WTC11 (cell line): ENCODE results near the gene C17orf100.

ENCODE experiments used
- MXD4 ChIP-seq: fragments of 250-450 bp; sonication (Bioruptor Pico); IDR thresholded peaks from 2 replicates; pipeline ENCODE4 v1.8.0; 2021; ENCODE audit warnings: mild to moderate bottlenecking, moderate library complexity, borderline replicate concordance
- NFE2L1 ChIP-seq: sonication (generic); formaldehyde crosslinking; IDR thresholded peaks from 2 replicates; pipeline ENCODE4 v1.8.1; 2023; ENCODE audit warnings: missing genetic modification reagents
- RELA ChIP-seq: sonication (generic); formaldehyde crosslinking; IDR thresholded peaks from 2 replicates; pipeline ENCODE4 v1.8.1; 2022; ENCODE audit warnings: missing genetic modification reagents, mild to moderate bottlenecking, borderline replicate concordance
- SMAD4 ChIP-seq: sonication (generic); formaldehyde crosslinking; IDR thresholded peaks from 2 replicates; pipeline ENCODE4 v1.8.0; 2022; ENCODE audit warnings: mild to moderate bottlenecking, missing genetic modification reagents
- ZBTB21 ChIP-seq: sonication (generic); formaldehyde crosslinking; IDR thresholded peaks from 2 replicates; pipeline ENCODE4 v1.8.1; 2023; ENCODE audit warnings: mild to moderate bottlenecking, missing genetic modification reagents, borderline replicate concordance
- ZNF121 ChIP-seq: sonication (generic); formaldehyde crosslinking; IDR thresholded peaks from 2 replicates; pipeline ENCODE4 v1.8.0; 2023; ENCODE audit warnings: missing genetic modification reagents
- TF ChIP-seq, protein P1 (sequence below): fragments of 200-600 bp; IDR thresholded peaks from 2 replicates; pipeline ENCODE4 v1.8.0; 2022; ENCODE audit warnings: antibody characterized with exemption
- TF ChIP-seq, protein P2 (sequence below): fragments of 250-450 bp; sonication (Bioruptor Pico); IDR thresholded peaks from 2 replicates; pipeline ENCODE4 v1.9.0; 2021; ENCODE audit warnings: mild to moderate bottlenecking
- TF ChIP-seq, protein P3 (sequence below): sonication (generic); formaldehyde crosslinking; IDR thresholded peaks from 2 replicates; pipeline ENCODE4 v1.8.1; 2022; ENCODE audit warnings: missing genetic modification reagents, borderline replicate concordance

DNA sequence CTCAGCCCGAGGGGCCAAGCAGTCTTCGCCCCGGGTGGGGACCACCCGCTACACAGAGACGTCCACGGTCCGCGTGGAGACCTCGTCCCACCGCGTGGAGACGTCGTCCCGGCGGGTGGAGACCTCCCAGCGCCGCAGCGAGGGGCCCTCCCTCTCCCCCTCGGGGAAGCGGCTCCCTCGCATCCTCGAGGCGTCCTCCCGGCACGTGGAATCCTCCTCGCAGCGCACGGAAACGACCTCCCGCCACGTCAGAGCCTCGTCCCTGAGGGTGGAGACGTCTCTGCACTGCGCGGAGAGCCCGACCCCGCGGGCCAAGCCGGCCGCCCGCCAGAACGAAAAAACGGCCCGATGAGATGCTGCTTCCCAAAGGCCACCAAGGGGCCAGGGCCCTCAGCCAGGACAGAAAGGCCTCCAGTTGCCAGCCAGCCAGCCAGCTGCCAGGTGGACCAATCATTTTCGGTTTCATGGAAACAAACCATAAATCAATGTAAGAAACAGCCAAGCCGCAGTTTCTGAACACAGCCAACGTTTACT is 424 bp downstream of the C17orf100 start:
- TF ChIP-seq ZNF121 = 0 out of 2 replicates have a peak, but pooled peaks have one; percentile 2
- peak; percentile 98 for TF ChIP-seq RELA (CRISPR knock-in tag)
- peak; percentile 63; the same call in 1 of the 2 replicates for TF ChIP-seq SMAD4 (CRISPR knock-in tag)
- TF ChIP-seq, protein P1, sequence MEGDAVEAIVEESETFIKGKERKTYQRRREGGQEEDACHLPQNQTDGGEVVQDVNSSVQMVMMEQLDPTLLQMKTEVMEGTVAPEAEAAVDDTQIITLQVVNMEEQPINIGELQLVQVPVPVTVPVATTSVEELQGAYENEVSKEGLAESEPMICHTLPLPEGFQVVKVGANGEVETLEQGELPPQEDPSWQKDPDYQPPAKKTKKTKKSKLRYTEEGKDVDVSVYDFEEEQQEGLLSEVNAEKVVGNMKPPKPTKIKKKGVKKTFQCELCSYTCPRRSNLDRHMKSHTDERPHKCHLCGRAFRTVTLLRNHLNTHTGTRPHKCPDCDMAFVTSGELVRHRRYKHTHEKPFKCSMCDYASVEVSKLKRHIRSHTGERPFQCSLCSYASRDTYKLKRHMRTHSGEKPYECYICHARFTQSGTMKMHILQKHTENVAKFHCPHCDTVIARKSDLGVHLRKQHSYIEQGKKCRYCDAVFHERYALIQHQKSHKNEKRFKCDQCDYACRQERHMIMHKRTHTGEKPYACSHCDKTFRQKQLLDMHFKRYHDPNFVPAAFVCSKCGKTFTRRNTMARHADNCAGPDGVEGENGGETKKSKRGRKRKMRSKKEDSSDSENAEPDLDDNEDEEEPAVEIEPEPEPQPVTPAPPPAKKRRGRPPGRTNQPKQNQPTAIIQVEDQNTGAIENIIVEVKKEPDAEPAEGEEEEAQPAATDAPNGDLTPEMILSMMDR = no peak
- TF ChIP-seq NFE2L1 (CRISPR knock-in tag) = peak; percentile 72; the same call in 1 of the 2 replicates
- TF ChIP-seq, protein P2, sequence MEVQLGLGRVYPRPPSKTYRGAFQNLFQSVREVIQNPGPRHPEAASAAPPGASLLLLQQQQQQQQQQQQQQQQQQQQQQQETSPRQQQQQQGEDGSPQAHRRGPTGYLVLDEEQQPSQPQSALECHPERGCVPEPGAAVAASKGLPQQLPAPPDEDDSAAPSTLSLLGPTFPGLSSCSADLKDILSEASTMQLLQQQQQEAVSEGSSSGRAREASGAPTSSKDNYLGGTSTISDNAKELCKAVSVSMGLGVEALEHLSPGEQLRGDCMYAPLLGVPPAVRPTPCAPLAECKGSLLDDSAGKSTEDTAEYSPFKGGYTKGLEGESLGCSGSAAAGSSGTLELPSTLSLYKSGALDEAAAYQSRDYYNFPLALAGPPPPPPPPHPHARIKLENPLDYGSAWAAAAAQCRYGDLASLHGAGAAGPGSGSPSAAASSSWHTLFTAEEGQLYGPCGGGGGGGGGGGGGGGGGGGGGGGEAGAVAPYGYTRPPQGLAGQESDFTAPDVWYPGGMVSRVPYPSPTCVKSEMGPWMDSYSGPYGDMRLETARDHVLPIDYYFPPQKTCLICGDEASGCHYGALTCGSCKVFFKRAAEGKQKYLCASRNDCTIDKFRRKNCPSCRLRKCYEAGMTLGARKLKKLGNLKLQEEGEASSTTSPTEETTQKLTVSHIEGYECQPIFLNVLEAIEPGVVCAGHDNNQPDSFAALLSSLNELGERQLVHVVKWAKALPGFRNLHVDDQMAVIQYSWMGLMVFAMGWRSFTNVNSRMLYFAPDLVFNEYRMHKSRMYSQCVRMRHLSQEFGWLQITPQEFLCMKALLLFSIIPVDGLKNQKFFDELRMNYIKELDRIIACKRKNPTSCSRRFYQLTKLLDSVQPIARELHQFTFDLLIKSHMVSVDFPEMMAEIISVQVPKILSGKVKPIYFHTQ (CRISPR knock-in tag) = no peak
- TF ChIP-seq ZBTB21 = peak; percentile 79; the same call in 1 of the 2 replicates
- TF ChIP-seq MXD4 (CRISPR knock-in tag) = no peak
- TF ChIP-seq, protein P3, sequence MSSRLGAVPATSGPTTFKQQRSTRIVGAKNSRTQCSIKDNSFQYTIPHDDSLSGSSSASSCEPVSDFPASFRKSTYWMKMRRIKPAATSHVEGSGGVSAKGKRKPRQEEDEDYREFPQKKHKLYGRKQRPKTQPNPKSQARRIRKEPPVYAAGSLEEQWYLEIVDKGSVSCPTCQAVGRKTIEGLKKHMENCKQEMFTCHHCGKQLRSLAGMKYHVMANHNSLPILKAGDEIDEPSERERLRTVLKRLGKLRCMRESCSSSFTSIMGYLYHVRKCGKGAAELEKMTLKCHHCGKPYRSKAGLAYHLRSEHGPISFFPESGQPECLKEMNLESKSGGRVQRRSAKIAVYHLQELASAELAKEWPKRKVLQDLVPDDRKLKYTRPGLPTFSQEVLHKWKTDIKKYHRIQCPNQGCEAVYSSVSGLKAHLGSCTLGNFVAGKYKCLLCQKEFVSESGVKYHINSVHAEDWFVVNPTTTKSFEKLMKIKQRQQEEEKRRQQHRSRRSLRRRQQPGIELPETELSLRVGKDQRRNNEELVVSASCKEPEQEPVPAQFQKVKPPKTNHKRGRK (CRISPR knock-in tag) = no peak
